ENCODE measurements around the gene RAVER1. TPM values are rescaled to one million over a fixed set of nuclear protein-coding genes. Genes with fewer than 3 reads are reported as not detected.

RAVER1 gene
- total RNA-seq, 1 experiment from 2014 or later = 55.6 TPM

GRCh38 chr19:10321417-10321797 is 11.9 kb downstream of the RAVER1 start:
- CTCF ChIA-PET = interaction anchor here (0.6 kb wide), 1 partner anchor 68 kb away, joined by 12 read pairs; no protein-coding TSS in a partner anchor
- POLR2A ChIA-PET = interaction anchor here (0.6 kb wide), 1 partner anchor 10 kb away, joined by 3 read pairs; no protein-coding TSS in a partner anchor
- H3K27ac ChIP-seq (ENCODE audit: low read length) = no peak overlapping the region

GRCh38 chr19:10320602-10321416 is 12.5 kb downstream of the RAVER1 start:
- Histone ChIP-seq H3K36me3 (ENCODE audit: control insufficient read depth, insufficient read depth, low read length) (no peaks in the 10 kb centered on the region; the same call in 1 of the 2 replicates), H3K4me1 (ENCODE audit: control insufficient read depth, insufficient read depth, low read length) (peaks cover 6% of the 10 kb centered on the region), H3K27me3 (ENCODE audit: control insufficient read depth, insufficient read depth, low read length) (no peaks in the 10 kb centered on the region), H3K27ac (ENCODE audit: low read length) (no peak overlapping the region), H3K9me3 (ENCODE audit: control insufficient read depth, insufficient read depth, low read depth, low read length) (no peaks in the 10 kb centered on the region), H3K4me3 (ENCODE audit: low read depth in 2 of 2, low read length in 2 of 2) (no peak overlapping the region)
- BruUV-seq (replicated peaks) = no TSS peak
- DNase-seq (ENCODE audit: low read depth, low spot score) = no peak
- ChIA-PET CTCF (no interaction called here), POLR2A (interaction anchor here (0.6 kb wide), 1 partner anchor 9 kb away, joined by 3 read pairs; no protein-coding TSS in a partner anchor)
- ATAC-seq = no peak
- intact Hi-C loops (cut with micrococcal nuclease; ENCODE audit: unreplicated experiment) = no loop called here
- in situ Hi-C loops (cut with HindIII; ENCODE audit: low pct_unique_long_range_greater_than_20kb, low sequenced_read_pairs) = no loop called here
- no peak for TF ChIP-seq REST (IDR thresholded peaks at IDR 0.05; ENCODE audit: insufficient read depth in 1 of 2, low read depth in 2 of 2, low read length in 1 of 2)
- no peak for TF ChIP-seq CTCF (IDR thresholded peaks at IDR 0.05)
- TF ChIP-seq SIN3A (IDR thresholded peaks at IDR 0.05; ENCODE audit: borderline replicate concordance, insufficient read depth, low read depth, low read length) = no peak
- no peak for TF ChIP-seq TCF7L2 (IDR thresholded peaks at IDR 0.05; ENCODE audit: low read depth, low read length)

More at GRCh38 chr19:10321417-10321797, 11.9 kb downstream of the RAVER1 start:
- Histone ChIP-seq H3K36me3 (ENCODE audit: control insufficient read depth, insufficient read depth, low read length) (no peaks in the 10 kb centered on the region; the same call in 1 of the 2 replicates), H3K4me3 (ENCODE audit: low read depth in 2 of 2, low read length in 2 of 2) (no peak overlapping the region), H3K27me3 (ENCODE audit: control insufficient read depth, insufficient read depth, low read length) (no peaks in the 10 kb centered on the region), H3K4me1 (ENCODE audit: control insufficient read depth, insufficient read depth, low read length) (peaks cover under 1% of the 10 kb centered on the region; the same call in 1 of the 2 replicates), H3K9me3 (ENCODE audit: control insufficient read depth, insufficient read depth, low read depth, low read length) (no peaks in the 10 kb centered on the region)
- in situ Hi-C loops (cut with HindIII; ENCODE audit: low pct_unique_long_range_greater_than_20kb, low sequenced_read_pairs) = no loop called here
- DNase-seq (ENCODE audit: low read depth, low spot score) = no peak
- no TSS peak for BruUV-seq (replicated peaks)
- no peak for TF ChIP-seq REST (IDR thresholded peaks at IDR 0.05; ENCODE audit: insufficient read depth in 1 of 2, low read depth in 2 of 2, low read length in 1 of 2)
- TF ChIP-seq SIN3A (IDR thresholded peaks at IDR 0.05; ENCODE audit: borderline replicate concordance, insufficient read depth, low read depth, low read length) = no peak
- TF ChIP-seq TCF7L2 (IDR thresholded peaks at IDR 0.05; ENCODE audit: low read depth, low read length) = no peak
- no peak for TF ChIP-seq POLR2AphosphoS5 (IDR thresholded peaks at IDR 0.05; ENCODE audit: low read depth, low read length)
- no peak for TF ChIP-seq CTCF (IDR thresholded peaks at IDR 0.05)
- ATAC-seq = no peak
- intact Hi-C loops (cut with micrococcal nuclease; ENCODE audit: unreplicated experiment) = no loop called here

Measured in Panc1 (cell line).